ENCODE measurements around the gene CDH2. TPM values are rescaled to one million over a fixed set of nuclear protein-coding genes. Genes with fewer than 3 reads are reported as not detected.

Gene CDH2
- total RNA-seq, result 225 TPM

DNA sequence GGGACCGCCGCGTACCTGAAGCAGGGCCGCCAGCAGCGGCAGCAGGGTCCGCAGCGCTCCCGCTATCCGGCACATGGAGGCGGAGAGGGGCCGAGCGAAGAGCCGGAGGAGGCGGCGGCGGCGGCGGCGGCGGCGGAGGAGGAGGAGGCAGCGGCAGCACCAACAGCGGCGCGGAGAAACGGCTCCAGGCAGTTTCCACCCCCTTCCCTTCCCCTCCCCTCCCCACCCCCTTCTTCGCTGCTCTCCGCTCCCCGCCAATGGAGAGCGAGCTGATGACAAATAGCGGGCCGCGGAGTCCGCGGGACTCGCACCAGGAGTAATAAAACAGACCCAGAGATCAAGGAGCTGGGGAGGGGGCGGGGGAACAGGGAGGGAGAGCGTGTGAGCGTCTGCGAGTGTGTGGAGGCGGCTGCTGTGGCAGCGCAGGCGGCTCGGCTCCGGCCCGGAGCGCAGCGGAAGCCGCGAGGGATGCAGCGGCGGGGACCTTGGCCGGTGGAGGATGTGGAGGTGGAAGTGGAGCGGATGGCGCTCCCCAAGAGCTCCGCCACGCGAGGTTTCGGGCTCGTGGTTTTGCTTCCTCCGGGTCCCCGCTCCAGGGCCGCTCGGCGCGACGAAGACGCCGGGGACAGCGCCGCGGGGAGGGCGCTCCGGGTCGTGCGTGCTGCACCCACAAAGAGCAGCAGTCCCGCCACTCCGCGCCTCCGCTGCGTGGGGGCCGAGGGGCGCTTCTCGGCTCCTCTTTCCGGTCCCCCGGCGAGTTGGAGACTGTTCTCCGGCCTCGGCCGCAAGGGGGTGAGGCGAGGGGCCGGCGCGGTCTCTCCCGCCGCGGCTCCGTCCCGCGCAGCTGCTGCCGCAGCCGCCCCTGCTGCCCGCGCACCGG lies at the start of gene CDH2:
Gene CDH2 (minus strand): TSS at position 183 of the 880 bp plus-strand sequence. CDS start 108 bp downstream, at position 75.

